ENCODE results near the gene DICER1. TPM values are rescaled to one million over a fixed set of nuclear protein-coding genes. Genes with fewer than 3 reads are reported as not detected.

Gene DICER1
- total and polyA plus RNA-seq, 2 donors (not counting 1 experiment from before 2014, with no cell fraction given), result 15.4 to 90.4 TPM

DNA sequence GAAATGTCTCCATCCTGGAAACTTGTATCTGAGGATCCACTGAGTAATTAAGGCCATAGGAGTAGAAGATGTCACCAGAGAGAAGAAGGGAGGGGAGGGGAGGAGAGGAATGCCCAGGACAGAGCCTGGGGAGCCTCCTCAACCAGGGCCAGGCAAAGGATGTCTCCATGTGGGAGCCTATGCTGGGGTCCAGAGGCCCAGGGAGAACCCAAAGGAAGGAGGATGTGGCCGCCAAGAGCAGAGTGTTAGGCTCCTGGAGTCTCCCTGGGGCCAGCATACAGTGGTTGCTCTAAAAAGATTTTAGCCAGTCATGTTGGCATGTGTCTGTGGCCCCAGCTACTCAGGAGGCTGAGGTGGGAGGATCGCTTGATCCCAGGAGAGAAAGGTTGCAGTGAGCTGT, 92.6 kb downstream of the DICER1 start:
- Histone ChIP-seq H3K4me3 (ENCODE audit: control extremely low read depth in 1 of 5, extremely low read depth in 1 of 5, insufficient read depth in 1 of 5, low read depth in 2 of 5, low read length in 4 of 5) (no peak overlapping the region), H2AFZ (ENCODE audit: insufficient read depth, low read depth, low read length, poor library complexity, severe bottlenecking) (no peak overlapping the region), H3K4me2 (replicated peaks; ENCODE audit: low read depth, low read length, poor library complexity, severe bottlenecking) (no peak overlapping the region), H3K9me3 (ENCODE audit: control extremely low read depth in 1 of 3, control insufficient read depth in 2 of 3, insufficient read depth in 1 of 3, low read length in 2 of 3) (no peaks in the 10 kb centered on the region), H3K79me2 (ENCODE audit: control insufficient read depth, insufficient read depth, low read length) (no peaks in the 10 kb centered on the region), H3K27ac (ENCODE audit: low read length in 2 of 2) (no peak overlapping the region), H3K4me1 (ENCODE audit: control insufficient read depth in 2 of 2, insufficient read depth in 2 of 2, low read length in 2 of 2) (no peaks in the 10 kb centered on the region), H3K27me3 (replicated peaks in 1 of 4; ENCODE audit: control extremely low read depth in 1 of 4, control insufficient read depth in 3 of 4, insufficient read depth in 4 of 4, low read length in 3 of 4) (no peaks in the 10 kb centered on the region), H4K20me1 (ENCODE audit: control insufficient read depth, insufficient read depth, low read length, poor library complexity, severe bottlenecking) (no peaks in the 10 kb centered on the region), H3K9ac (ENCODE audit: low read length) (no peak overlapping the region), H3K36me3 (replicated peaks in 1 of 2; ENCODE audit: control extremely low read depth in 1 of 2, control insufficient read depth in 1 of 2, extremely low read depth in 1 of 2, insufficient read depth in 2 of 2, low read length in 1 of 2) (no peaks in the 10 kb centered on the region)
- WGBS (ENCODE audit: insufficient coverage), result 95% methylated on average over 1 of the region's 2 CpGs
- H3K4me1 Mint-ChIP-seq, result no peaks in the 10 kb centered on the region
- no peaks in the 10 kb centered on the region for H3K9me3 Mint-ChIP-seq (ENCODE audit: insufficient read depth)
- peaks cover 11% of the 10 kb centered on the region for H3K27me3 Mint-ChIP-seq
- no peak for TF ChIP-seq EZH2 (IDR thresholded peaks at IDR 0.05; ENCODE audit: borderline replicate concordance, insufficient read depth, low read depth, low read length, poor library complexity, severe bottlenecking)
- intact Hi-C loops (cut with micrococcal nuclease), result no loop called here
- no peak overlapping the region for H3K4me3 Mint-ChIP-seq
- no peak for DNase-seq
- POLR2A ChIA-PET, result no interaction called here
- no peak overlapping the region for H3K27ac Mint-ChIP-seq
- CTCF ChIA-PET, result no interaction called here
- ATAC-seq (ENCODE audit: low read depth), result no peak

DNA sequence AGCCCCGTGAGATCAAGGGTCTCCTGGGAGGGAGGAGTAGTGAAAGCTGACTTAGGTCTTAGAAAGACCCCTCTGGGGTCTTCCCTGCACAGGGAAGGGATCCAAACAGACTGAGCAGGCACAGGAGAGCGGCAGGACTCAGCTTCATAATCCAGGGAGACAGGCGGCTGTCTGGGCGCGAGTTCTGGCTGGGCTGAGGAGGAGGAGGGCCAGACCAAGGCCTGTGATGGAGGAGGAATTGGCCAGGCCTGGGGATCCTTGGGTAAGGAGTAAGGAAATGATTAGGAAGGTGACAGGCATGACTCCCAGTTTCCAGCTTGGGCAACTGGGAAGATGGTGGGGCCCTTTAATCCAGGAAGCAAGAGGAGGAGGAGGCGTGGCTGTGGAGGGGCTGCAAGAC, 93.1 kb downstream of the DICER1 start:
- Histone ChIP-seq H3K79me2 (ENCODE audit: control insufficient read depth, insufficient read depth, low read length) (no peaks in the 10 kb centered on the region), H3K36me3 (replicated peaks in 1 of 2; ENCODE audit: control extremely low read depth in 1 of 2, control insufficient read depth in 1 of 2, extremely low read depth in 1 of 2, insufficient read depth in 2 of 2, low read length in 1 of 2) (no peaks in the 10 kb centered on the region), H4K20me1 (ENCODE audit: control insufficient read depth, insufficient read depth, low read length, poor library complexity, severe bottlenecking) (no peaks in the 10 kb centered on the region), H3K9ac (ENCODE audit: low read length) (no peak overlapping the region), H3K4me3 (ENCODE audit: control extremely low read depth in 1 of 5, extremely low read depth in 1 of 5, insufficient read depth in 1 of 5, low read depth in 2 of 5, low read length in 4 of 5) (no peak overlapping the region), H2AFZ (ENCODE audit: insufficient read depth, low read depth, low read length, poor library complexity, severe bottlenecking) (no peak overlapping the region), H3K4me1 (ENCODE audit: control insufficient read depth in 2 of 2, insufficient read depth in 2 of 2, low read length in 2 of 2) (no peaks in the 10 kb centered on the region), H3K4me2 (replicated peaks; ENCODE audit: low read depth, low read length, poor library complexity, severe bottlenecking) (no peak overlapping the region), H3K27me3 (replicated peaks in 1 of 4; ENCODE audit: control extremely low read depth in 1 of 4, control insufficient read depth in 3 of 4, insufficient read depth in 4 of 4, low read length in 3 of 4) (no peaks in the 10 kb centered on the region), H3K9me3 (ENCODE audit: control extremely low read depth in 1 of 3, control insufficient read depth in 2 of 3, insufficient read depth in 1 of 3, low read length in 2 of 3) (no peaks in the 10 kb centered on the region), H3K27ac (ENCODE audit: low read length in 2 of 2) (no peak overlapping the region)
- H3K4me3 Mint-ChIP-seq, result no peak overlapping the region
- 88% methylated on average over 6 of the region's 6 CpGs for WGBS (ENCODE audit: insufficient coverage)
- ChIA-PET CTCF (no interaction called here), POLR2A (no interaction called here)
- ATAC-seq (ENCODE audit: low read depth) (no peak), DNase-seq (no peak)
- no peaks in the 10 kb centered on the region for H3K9me3 Mint-ChIP-seq (ENCODE audit: insufficient read depth)
- H3K4me1 Mint-ChIP-seq, result no peaks in the 10 kb centered on the region
- H3K27me3 Mint-ChIP-seq, result peaks cover 11% of the 10 kb centered on the region
- H3K27ac Mint-ChIP-seq, result no peak overlapping the region
- intact Hi-C loops (cut with micrococcal nuclease), result no loop called here
- no peak for TF ChIP-seq EZH2 (IDR thresholded peaks at IDR 0.05; ENCODE audit: borderline replicate concordance, insufficient read depth, low read depth, low read length, poor library complexity, severe bottlenecking)
- TF ChIP-seq CTCF (IDR thresholded peaks at IDR 0.05), result no peak

Measured in B cell (primary cell).